HL-60/S4 treated with phorbol 12-myristate 13-acetate at 8.2 ng/mL for 4 days and 3 days (cell line): ENCODE measurements around the gene CNTD1.
"Not testable (repeated sequence)": the region's sequence is repeated elsewhere in the genome, so short reads cannot be mapped to it uniquely, and the experiment has no call there.

Experiments used
- in situ Hi-C: fragments of 300-500 bp; cut with MboI; formaldehyde crosslinking; loops from 2 replicates; pipeline ENCODE4 v1.15.0; 2022; ENCODE audit warnings: low sequenced_read_pairs

Gene CNTD1

DNA sequence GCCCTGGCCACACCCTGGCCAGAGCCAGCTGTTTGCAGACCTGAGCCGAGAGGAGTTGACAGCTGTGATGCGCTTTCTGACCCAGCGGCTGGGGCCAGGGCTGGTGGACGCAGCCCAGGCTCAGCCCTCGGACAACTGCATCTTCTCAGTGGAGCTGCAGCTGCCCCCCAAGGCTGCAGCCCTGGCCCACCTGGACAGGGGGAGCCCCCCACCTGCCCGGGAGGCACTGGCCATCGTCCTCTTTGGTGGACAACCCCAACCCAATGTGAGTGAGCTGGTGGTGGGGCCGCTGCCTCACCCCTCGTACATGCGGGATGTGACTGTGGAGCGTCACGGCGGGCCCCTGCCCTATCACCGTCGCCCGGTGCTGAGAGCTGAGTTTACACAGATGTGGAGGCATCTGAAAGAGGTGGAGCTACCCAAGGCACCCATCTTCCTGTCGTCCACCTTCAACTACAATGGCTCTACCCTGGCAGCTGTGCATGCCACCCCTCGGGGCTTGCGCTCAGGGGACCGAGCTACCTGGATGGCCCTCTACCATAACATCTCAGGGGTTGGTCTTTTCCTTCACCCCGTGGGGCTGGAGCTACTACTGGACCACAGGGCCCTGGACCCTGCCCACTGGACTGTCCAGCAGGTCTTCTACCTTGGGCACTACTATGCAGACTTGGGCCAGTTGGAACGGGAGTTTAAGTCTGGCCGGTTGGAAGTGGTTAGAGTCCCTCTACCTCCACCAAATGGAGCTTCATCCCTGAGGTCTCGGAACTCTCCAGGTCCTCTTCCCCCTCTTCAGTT lies 46.3 kb downstream of the CNTD1 start:
- in situ Hi-C loops: no loop called here

DNA sequence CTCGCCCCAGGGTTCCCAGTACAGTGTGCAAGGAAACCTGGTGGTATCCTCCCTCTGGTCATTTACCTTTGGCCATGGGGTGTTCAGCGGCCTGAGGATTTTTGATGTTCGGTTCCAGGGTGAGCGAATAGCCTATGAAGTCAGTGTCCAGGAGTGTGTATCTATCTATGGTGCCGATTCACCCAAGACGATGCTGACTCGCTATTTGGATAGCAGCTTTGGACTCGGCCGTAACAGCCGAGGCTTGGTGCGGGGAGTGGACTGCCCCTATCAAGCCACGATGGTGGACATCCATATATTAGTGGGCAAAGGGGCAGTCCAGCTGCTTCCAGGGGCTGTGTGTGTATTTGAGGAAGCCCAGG lies 46.9 kb downstream of the CNTD1 start:
- in situ Hi-C loops: no loop called here

GRCh38 chr17:42845918-42846593 lies 47.4 kb downstream of the CNTD1 start:
- in situ Hi-C loops: no loop called here

DNA sequence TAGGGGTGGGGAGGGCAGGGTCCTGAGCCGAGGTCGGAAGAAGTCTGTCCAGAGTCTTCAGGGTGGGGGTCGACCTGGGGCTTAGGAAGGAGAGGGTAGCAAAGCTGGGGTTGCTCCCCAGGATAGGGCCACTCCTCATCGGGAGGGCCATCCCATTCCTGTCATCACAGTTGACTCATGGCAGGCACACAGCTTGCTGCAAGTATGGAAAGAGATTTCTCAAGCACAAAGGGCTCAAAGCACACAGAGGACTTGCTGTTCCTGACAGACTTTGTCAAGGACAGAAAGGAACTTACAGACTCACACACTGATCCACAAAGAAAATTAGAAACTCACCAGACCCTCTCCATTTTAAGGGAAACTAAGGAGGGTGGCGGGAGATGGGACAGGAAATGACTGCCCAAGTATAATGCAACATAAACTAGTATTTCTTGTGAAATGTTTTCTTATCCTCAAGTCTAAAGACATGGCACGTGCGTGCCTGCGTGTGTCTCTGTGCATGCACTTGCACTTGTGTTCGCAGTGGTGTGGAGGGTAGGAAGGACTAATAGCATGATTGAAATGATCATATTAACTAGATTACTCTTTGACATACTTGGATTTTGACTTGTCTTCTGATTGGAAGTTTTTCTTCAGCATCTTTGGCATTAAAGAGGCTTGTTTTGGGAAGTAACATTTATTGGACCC lies 48.1 kb downstream of the CNTD1 start:
- in situ Hi-C loops: no loop called here

DNA sequence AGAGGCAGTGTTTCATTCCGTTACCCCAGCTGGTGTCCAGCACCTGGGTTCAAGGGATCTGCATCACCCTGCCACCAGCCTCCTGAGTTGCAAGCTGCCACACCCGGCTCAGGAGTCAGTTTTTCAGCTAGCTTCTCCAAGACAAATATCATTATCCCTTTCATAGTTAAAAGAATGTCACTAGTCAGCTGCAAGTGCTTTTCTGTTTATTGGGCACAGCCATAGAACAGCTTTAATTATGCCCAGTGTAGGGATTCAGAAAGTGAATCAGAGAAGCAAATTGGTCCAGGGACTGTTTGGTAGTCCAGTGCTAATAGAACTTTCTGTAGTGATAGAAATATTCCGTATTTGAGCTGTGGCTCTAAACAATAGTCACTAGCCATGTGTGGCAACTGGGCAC lies 49.4 kb downstream of the CNTD1 start:
- in situ Hi-C loops: no loop called here

DNA sequence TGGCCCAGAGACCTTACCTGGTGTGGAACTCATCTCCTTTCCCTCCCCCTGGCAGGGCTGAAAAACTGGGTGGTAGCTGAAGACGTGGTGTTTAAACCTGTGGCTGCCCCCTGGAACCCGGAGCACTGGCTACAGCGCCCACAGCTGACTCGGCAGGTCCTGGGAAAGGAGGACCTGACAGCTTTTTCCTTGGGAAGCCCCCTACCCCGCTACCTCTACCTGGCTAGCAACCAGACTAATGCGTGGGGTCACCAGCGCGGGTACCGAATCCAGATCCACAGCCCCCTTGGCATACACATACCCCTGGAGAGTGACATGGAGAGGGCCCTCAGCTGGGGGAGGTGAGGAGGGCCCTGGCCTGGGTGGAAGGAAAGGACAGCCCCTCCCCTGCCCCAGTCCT lies 50.4 kb downstream of the CNTD1 start:
- in situ Hi-C loops: no loop called here

- in situ Hi-C loops: no loop called here
Measured at GRCh38 chr17:42849451-42850181, 51.0 kb downstream of the CNTD1 start.

GRCh38 chr17:42850954-42851353 lies 52.3 kb downstream of the CNTD1 start, which contains the start of gene AOC3:
Gene AOC3, plus strand, starts transcription at chr17:42851199. Its CDS starts 145 bp downstream, at chr17:42851344.
- in situ Hi-C loops: no loop called here

DNA sequence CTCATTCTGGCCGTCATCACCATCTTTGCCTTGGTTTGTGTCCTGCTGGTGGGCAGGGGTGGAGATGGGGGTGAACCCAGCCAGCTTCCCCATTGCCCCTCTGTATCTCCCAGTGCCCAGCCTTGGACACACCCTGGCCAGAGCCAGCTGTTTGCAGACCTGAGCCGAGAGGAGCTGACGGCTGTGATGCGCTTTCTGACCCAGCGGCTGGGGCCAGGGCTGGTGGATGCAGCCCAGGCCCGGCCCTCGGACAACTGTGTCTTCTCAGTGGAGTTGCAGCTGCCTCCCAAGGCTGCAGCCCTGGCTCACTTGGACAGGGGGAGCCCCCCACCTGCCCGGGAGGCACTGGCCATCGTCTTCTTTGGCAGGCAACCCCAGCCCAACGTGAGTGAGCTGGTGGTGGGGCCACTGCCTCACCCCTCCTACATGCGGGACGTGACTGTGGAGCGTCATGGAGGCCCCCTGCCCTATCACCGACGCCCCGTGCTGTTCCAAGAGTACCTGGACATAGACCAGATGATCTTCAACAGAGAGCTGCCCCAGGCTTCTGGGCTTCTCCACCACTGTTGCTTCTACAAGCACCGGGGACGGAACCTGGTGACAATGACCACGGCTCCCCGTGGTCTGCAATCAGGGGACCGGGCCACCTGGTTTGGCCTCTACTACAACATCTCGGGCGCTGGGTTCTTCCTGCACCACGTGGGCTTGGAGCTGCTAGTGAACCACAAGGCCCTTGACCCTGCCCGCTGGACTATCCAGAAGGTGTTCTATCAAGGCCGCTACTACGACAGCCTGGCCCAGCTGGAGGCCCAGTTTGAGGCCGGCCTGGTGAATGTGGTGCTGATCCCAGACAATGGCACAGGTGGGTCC lies 52.9 kb downstream of the CNTD1 start:
- in situ Hi-C loops: not testable (repeated sequence)

DNA sequence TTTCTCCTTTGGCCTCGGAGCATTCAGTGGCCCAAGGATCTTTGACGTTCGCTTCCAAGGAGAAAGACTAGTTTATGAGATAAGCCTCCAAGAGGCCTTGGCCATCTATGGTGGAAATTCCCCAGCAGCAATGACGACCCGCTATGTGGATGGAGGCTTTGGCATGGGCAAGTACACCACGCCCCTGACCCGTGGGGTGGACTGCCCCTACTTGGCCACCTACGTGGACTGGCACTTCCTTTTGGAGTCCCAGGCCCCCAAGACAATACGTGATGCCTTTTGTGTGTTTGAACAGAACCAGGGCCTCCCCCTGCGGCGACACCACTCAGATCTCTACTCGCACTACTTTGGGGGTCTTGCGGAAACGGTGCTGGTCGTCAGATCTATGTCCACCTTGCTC lies 53.7 kb downstream of the CNTD1 start:
- in situ Hi-C loops: no loop called here

GRCh38 chr17:42853004-42853403 lies 54.3 kb downstream of the CNTD1 start:
- in situ Hi-C loops: no loop called here

DNA sequence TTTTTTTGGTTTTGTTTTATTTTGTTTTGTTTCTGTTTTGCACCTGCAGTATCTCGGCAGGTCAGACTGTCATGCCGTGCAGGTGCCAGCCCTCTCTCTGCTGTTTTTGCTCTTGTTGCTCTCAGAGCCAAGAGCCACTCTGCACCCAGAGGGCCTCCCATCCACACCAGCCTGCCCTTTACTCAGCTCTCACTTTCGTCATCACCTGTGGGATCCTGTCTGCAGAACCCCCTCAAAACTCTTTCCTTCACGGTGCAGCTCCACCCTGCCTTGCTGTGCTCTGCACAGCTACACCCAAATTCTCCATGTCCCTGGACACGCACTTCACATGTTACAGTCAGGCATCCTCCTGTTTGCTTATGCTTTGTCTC lies 54.9 kb downstream of the CNTD1 start:
- in situ Hi-C loops: no loop called here

DNA sequence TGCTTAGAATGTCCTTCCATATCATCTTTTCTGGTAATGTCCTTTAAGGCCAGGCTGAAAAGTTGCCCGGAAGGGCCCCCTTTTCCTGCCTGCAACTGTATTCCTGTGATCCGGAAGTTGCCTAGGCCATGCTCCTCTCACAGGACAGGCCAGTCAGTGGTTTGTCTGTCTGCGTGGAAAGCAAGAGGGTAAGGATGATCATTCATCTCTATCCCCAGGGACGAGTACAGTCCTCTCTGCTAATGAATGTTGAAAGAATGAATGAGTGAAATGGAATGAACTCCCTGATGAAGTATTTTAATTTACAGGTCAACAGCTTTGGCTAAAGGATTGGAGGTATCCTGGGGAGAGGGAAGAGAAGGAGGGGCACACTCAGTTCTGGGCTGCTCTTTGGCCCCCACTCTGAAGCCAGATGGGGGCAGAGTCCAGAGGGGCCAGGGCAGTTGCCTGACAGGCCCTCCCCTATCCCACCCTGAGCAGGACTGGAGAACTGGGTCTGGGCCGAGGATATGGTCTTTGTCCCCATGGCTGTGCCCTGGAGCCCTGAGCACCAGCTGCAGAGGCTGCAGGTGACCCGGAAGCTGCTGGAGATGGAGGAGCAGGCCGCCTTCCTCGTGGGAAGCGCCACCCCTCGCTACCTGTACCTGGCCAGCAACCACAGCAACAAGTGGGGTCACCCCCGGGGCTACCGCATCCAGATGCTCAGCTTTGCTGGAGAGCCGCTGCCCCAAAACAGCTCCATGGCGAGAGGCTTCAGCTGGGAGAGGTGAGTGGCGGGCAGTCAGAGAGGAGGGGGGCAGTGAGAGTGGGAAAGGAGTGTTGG lies 55.5 kb downstream of the CNTD1 start:
- in situ Hi-C loops: no loop called here

- in situ Hi-C loops: no loop called here
Measured at GRCh38 chr17:42855048-42855596, 56.5 kb downstream of the CNTD1 start.

- in situ Hi-C loops: not testable (repeated sequence)
Measured at GRCh38 chr17:42856093-42856492, 57.4 kb downstream of the CNTD1 start.

DNA sequence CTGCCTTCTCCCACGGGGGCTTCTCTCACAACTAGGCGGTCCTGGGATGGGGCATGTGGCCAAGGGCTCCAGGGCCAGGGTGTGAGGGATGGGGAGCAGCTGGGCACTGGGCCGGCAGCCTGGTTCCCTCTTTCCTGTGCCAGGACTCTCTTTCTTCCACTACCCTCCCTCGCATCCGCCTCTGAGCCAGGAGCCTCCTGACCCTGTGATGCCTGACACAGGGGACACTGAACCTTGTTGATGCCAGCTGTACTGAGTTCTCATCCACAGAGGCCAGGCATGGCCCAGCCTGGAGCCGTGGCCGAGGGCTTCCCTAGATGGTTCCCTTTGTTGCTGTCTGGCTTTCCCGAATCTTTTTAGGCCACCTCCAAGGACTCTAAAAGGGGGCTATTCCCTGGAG lies 57.9 kb downstream of the CNTD1 start:
- in situ Hi-C loops: not testable (repeated sequence)

DNA sequence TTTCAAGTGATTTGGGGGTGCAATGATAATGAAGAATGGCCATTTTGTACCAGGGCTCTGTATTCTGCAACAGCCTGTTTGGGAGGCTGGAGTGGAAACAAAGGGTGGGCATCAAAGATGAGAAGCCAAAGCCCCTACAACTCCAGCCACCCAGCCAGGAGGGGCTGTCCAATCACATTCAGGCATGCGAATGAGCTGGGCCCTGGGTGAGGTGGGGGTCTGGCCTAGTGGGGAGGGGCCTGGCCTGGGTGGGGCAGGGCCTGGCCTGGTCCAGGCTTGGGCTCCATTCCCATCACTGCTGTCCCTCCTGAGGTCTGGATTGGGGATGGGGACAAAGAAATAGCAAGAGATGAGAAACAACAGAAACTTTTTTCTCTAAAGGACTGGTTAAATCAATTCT lies 58.7 kb downstream of the CNTD1 start:
- in situ Hi-C loops: no loop called here
